SK-N-MC (cell line): ENCODE results near the gene VSIG2.

Experiments used
- EZH2 ChIP-seq: fragments of 200-600 bp; sonication (generic); IDR thresholded peaks from one replicate; pipeline ENCODE4 v1.6.1; 2017; ENCODE audit warnings: antibody characterized with exemption
- FOXP2 ChIP-seq: optimal IDR thresholded peaks from 2 replicates; pipeline ENCODE3; 2011; ENCODE audit warnings: mild to moderate bottlenecking, moderate library complexity; ENCODE audit not compliant: insufficient read depth; ENCODE audit errors: extremely low read length, control extremely low read depth
- POLR2AphosphoS5 ChIP-seq: IDR thresholded peaks from 2 replicates; pipeline ENCODE4 v1.6.1; 2012; ENCODE audit warnings: mild to moderate bottlenecking, low read depth, low read length, borderline replicate concordance

DNA sequence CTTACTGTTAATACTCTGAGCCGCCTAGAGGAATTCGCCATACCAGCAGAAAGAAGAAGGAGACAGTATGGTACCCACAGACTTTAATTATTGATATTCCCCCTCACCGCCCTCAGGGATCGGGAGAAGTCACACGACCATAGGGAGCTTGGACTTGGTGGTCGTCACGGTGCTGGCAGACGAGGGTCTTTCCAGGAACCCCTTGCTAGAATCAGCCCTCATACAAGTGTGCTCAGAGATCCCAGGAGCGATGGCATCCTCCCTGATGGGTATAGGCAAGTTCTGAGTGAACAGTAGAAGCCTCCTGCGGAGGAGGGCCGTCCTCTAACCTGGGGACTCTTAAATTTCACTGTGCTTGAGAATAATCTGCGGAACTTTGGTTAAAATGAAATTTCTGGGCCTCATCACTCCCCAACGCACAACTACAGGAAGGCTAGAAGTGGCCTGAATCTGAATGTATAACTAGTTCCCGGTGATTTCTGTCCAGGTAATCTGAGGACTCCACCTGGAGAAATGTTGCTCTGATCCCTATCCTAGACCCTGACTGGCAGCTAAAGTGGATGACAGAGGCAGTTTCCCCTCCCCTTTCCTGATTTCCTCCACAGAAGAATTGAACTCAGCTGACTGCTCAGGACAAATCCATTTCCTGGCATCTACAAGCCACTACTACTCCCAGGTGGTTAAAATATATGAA, 4.5 kb downstream of the VSIG2 start:
- TF ChIP-seq POLR2AphosphoS5 (no peak), EZH2 (no peak), FOXP2 (no peak)
